AG08395 (cell line): ENCODE data around the gene GAMT.

Experiments
- DNase-seq: peaks from one replicate; pipeline ENCODE4 v3.0.0; 2012; ENCODE audit warnings: mixed read lengths, low spot score

The GAMT gene

DNA sequence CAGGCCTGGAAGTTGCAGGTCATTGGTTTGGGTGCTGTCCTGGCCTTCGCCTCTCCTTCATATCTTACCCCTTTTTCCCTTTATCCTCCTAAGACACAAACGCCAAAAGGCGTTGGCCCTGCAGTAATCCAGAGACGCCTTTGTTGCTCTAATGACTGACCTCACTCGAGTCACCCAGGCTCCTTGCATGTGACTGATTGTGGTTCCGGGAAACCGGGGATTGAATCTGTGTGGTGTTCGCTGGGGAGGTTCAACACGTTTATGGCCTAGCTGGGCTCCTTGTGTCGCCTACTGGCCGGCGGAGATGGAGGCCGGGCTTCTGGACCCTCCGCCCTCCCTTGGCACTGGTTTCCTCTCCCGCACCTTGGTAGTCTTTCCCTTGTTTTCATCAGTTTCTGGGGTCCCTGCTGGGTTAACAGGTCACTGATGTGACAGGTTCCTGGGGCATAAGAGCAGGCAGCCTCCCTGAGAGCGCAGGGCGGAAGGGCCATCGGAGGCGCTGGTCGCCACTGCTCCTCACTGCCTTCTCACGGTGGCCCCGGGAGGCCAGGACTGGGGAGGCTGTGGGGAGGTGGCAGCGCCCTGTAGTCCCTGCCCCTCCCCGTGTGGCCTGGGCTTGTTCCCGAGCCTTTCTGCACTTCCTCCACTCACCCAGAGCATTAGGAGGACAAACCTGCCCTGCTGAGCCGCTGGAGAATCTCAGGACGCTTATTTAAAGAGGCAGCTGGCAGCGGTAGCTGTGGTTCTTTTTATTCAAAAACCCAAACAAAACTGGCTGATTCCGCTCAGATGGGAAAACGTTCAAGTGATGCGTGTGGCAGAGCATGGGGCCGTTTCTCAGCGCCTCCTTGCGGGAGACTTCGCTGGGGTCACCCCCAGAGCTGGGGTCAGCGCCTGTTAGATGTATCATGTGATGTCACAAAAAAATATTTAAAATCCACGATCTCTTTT lies 35.7 kb downstream of the GAMT start:
- no peak for DNase-seq

DNA sequence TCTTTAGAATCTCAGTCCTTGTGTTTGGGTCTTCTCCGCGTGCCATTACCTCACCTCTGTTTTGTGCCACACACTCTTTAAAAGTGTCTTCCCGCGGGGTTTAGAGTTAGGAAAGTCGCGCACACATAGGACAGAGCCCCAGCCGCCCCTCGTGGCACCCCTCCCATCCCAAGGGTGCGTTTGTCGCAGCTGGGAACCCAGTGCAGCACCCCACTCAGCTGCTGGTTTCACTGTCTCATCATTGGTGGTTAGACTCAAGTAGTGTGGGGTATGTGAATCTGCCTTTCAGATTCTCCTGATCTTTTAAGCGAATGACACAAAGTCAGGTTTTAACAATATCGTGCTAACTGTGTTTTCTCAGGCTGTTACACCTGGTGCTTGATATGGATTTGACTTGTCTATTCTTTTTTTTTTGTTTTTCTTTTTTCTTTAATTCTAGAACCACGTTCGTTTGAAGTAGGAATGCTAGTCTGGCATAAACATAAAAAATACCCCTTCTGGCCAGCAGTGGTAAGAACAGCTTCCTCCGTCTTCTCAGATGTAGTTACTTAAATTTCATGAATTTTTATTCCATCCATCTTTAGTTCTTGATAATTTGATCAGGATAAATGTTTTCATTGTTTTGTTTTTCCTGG lies 37.2 kb downstream of the GAMT start:
- DNase-seq: no peak

DNA sequence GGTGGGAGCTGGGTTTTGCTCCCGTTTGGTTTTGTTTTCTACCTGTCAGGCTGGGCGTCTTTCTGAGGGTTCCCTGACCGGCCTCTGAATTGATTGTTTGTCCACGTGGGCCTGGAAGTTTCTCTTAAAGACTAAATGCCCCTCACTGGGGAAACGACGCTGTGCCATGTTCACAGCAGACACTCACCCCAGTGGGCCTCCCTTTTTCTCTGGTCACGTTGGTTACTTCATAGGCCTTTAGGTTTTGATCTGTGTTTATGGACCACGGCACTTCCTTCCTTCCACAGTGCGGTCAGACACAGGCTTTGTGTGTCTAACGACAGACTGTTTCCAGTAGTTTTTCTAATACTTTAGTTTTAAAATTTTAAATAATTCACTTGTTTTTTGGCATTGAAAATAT lies 37.7 kb downstream of the GAMT start:
- no peak for DNase-seq

GRCh38 chr19:1362387-1363257 lies 38.7 kb downstream of the GAMT start:
- no peak for DNase-seq

GRCh38 chr19:1361601-1362386 lies 39.5 kb downstream of the GAMT start:
- DNase-seq: peak; percentile 38

DNA sequence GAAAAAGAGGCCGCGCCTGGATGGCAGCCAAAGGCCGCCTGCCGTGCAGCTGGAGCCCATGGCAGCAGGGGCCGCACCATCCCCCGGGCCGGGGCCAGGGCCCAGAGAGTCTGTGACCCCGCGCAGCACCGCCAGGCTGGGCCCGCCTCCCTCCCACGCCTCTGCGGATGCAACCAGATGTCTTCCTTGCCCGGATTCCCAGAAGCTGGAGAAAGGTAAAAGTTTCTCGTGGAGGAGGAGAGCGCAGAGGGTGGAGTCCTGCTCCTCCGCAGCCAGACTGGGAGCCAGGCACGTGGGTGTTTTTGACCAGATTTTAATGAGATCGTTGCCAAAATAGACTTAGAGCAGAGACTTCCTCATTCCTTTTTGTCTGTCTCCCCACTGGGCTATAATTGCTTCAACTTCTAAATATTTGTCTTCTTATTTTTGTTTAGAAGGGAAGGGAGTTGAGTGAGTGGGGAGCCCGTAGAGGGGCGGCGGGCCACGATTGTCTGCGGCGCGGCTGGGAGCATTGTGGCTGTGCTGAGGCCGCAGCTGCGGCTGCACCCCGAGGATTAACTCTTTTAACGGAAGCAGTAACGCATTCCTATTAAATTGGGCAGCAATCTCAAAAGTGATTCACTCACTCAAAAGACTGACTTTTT lies 40.4 kb downstream of the GAMT start:
- peak; percentile 83 for DNase-seq

DNA sequence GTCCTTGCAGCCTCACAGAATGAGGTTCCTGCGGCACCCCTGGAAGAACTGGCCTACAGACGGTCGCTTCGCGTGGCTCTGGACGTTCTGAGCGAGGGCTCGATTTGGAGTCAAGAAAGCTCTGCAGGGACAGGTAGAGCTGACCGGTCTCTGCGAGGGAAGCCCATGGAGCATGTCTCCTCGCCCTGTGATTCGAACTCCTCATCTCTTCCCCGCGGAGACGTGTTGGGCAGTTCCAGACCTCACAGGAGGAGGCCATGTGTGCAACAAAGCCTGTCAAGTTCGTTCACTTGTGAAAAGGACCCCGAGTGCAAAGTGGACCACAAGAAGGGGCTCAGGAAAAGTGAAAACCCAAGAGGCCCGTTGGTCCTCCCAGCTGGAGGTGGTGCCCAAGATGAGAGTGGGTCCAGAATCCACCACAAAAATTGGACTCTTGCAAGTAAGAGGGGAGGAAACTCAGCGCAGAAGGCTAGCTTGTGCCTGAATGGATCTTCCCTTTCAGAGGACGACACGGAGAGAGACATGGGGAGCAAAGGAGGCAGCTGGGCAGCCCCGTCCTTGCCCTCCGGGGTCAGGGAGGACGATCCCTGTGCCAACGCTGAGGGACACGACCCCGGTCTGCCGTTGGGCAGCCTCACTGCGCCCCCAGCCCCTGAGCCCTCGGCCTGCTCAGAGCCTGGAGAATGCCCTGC lies 41.1 kb downstream of the GAMT start:
- no peak for DNase-seq

DNA sequence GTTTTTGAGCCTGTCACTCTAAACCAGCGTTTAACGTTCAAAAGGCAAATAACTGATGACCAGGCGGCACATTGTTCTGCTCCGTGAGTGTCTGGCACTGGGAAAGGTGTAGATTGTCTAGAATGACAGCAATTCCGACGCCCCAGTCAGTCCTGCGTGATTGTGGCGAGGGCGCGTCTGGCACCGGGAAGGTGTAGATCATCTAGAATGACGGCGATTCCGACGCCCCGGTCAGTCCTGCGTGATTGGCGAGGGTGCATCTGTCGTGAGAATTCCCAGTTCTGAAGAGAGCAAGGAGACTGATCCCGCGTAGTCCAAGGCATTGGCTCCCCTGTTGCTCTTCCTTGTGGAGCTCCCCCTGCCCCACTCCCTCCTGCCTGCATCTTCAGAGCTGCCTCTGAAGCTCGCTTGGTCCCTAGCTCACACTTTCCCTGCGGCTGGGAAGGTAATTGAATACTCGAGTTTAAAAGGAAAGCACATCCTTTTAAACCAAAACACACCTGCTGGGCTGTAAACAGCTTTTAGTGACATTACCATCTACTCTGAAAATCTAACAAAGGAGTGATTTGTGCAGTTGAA lies 43.7 kb downstream of the GAMT start:
- DNase-seq: no peak

- no peak for DNase-seq
Measured at GRCh38 chr19:1356508-1356865, 44.9 kb downstream of the GAMT start.

DNA sequence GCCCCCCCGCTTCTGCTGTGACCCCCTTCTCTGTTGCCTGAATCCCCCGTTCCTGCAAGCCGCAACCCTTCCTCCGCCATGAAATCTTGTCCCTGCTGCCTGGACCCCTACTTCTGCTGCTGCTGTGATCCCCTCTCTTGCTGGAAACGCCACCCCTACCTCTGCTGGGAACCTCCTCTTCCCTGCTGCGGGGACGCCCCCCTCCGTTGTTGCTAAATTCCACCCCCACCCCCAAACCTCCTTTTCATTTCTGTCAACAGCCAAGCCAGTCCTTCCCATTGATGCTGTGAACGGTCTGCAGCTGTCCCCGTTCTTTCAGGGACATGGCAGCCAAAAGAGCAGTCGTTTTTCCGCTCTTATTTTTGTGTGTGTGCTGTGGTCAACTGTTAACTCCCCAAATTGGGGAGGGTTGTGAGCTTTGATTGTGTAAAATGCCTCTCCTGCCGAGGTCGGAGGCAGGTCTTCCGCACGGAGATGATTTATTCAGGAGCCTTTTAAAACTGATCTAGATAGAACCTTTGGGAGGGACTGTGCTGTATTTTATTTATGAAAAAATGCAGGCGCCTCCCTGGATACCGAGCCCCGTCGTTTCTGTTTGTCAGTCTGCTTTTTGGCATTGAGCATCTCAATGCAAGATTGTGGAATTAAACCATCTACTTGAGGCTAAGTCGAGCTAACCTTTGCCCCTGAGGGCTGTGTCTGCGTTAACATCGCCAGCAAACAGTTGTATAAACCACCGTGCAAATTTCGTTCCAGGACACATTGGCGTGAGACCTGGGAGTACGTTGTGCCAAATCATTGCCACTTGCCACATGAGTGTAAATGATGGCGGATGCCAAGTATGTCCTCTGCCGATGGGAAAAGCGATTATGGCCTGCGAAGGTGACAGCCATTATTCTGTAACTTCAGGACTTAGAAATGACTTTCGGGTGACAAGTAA lies 45.5 kb downstream of the GAMT start:
- DNase-seq: no peak

- DNase-seq: peak; percentile 65
Measured at GRCh38 chr19:1354970-1355567, 46.3 kb downstream of the GAMT start.

DNA sequence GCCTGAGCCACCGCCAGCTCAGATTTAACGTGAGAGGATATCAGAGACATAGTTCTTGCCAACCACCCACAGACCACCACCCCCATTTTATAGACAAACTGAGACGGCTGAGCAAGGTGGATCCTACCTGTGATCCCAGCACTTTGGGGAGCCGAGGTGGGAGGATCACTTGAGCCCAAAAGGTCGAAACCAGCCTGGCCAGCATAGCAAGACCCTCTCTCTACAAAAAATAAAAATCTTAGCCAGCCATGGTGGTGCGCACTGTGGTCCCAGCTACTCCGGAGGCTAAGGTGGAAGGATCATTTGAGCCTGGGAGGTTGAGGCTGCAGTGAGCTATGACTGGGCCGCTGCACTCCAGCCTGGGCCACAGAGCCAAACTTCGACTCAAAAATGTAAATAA lies 48.2 kb downstream of the GAMT start:
- no peak for DNase-seq

- no peak for DNase-seq
Measured at GRCh38 chr19:1351381-1351851, 49.9 kb downstream of the GAMT start.

DNA sequence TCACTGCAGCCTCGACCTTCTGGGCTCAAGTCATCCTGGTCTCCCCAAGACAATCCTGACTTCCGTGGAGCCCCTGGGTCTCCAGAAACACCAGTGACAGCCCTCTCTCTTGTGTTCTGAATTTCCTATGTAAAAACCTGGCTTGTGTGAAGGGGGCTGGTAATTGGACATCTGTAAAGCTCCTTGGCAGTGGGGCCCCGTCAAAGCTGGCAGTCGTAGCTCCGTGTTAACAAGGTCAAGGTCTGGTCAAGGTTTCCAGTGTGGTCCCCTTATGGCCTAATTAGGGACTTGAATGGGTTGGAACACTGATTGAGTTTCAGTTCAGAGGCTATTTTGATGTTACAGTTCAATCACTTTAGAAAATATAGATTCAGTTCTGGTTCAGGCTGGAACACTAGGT lies 50.5 kb downstream of the GAMT start:
- no peak for DNase-seq

GRCh38 chr19:1349211-1349610 lies 52.1 kb downstream of the GAMT start:
- no peak for DNase-seq
